Natural killer cell treated with Interleukin-12 subunit alpha and Interleukin-12 subunit beta and Interleukin-15 and Interleukin-18, amount 100 ng/mL, for 72 hours (primary cell): ENCODE measurements around the gene ITIH3. TPM values are rescaled to one million over a fixed set of nuclear protein-coding genes. Genes with fewer than 3 reads are reported as not detected.

ENCODE experiments used
- ATAC-seq, 2 donors: fragments of 150-1000 bp; cut with Tn5 transposase in 1 of 2; sonication (Bioruptor Pico), chemical (Tn5 transposase) in 1 of 2; 2 replicates each; pipeline ENCODE4 v1.10.0; 2021
- DNase-seq: peaks from one replicate; pipeline ENCODE4 v3.0.0; 2022; ENCODE audit warnings: low spot score
- H3K27ac Mint-ChIP-seq, 2 donors: 1 replicate in 1 of 2; 2 replicates in 1 of 2; pipeline ENCODE4 v1.8.0; 2022; ENCODE audit warnings: mixed read lengths in 2 of 2, mild to moderate bottlenecking in 1 of 2, moderate library complexity in 1 of 2
- H3K27me3 Mint-ChIP-seq, 2 donors: 1 replicate in 1 of 2; 2 replicates in 1 of 2; pipeline ENCODE4 v1.8.0; 2022; ENCODE audit warnings: mixed read lengths in 2 of 2
- H3K36me3 Mint-ChIP-seq: one replicate; pipeline ENCODE4 v1.8.0; 2022; ENCODE audit warnings: mixed read lengths
- H3K4me1 Mint-ChIP-seq, 2 donors: 1 replicate in 1 of 2; 2 replicates in 1 of 2; pipeline ENCODE4 v1.8.0; 2022; ENCODE audit warnings: low read depth in 2 of 2, mixed read lengths in 2 of 2, mild to moderate bottlenecking in 1 of 2
- H3K4me3 Mint-ChIP-seq: one replicate; pipeline ENCODE4 v1.8.0; 2022; ENCODE audit warnings: mixed read lengths
- H3K9me3 Mint-ChIP-seq: 2 replicates; pipeline ENCODE4 v1.8.0; 2022; ENCODE audit warnings: mixed read lengths
- total RNA-seq, 2 donors: library from RNA; stranded (reverse); gene quantifications; one replicate each; pipeline ENCODE4 v1.2.3, GENCODE V29; 2022

Gene ITIH3
- total RNA-seq, 2 donors from 2014 or later = not detected

DNA sequence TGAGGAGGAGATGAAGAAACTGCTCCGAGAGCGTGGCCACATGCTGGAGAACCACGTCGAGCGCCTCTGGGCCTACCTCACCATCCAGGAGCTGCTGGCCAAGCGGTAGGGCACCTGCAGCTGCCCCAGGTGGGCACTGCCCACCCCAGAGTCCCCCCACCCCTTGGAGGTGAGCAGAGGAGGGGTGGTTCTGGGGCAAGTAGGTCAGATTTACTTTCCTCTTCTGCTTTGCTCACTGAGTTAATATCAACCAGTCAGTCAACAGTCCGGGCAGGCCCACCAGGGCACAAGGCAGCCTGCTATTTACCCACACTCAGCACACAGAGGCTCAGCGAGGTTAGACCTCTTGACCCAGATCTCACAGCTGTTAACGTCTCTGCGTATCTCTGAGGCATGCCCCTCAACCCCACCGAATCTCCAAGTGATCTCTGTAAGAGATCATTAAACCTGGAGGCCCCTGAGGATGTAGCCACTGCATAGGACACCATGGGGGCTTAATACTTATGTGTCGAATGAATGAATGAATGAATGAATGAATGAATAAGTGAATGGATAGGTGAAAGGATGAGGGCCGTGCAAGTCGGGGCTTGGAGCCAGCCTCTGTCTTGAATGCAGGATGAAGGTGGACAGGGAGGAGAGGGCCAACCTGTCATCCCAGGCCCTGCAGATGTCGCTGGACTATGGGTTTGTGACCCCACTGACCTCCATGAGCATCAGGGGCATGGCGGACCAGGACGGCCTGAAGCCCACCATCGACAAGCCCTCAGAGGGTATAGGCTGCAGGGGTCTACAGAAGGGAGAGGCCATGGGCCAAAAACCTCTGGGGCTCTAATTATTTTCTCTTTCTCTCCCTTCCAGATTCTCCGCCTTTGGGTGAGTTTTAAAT lies 8.0 kb upstream of the ITIH3 start:
- H3K27me3 Mint-ChIP-seq = no peaks in the 10 kb centered on the region
- H3K4me1 Mint-ChIP-seq = peaks cover 4 to 6% of the 10 kb centered on the region in 2 donors
- no peaks in the 10 kb centered on the region for H3K36me3 Mint-ChIP-seq
- H3K9me3 Mint-ChIP-seq = no peaks in the 10 kb centered on the region
- H3K27ac Mint-ChIP-seq = no peak overlapping the region
- peak; percentile 29 for DNase-seq
- H3K4me3 Mint-ChIP-seq = no peak overlapping the region
- no peak for ATAC-seq

DNA sequence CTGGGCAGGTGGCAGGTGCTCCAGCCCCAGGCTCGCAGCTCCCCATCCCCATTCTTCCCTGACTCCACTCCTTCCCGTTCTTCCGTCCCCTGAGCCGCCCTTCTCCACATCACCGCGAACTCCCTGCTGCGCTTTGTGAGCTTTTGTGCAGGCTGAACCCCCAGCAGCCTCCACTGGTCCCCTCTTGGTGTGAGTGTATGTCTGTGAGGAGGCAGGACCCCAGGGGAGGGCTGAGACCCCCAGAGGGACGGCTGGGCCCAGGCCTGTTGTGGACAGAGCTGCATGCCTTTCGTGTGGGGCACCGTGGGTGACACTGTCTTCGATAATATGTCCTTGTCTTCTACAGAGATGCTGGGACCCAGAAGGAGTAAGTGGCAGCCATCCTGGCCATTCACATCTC lies 7.3 kb upstream of the ITIH3 start:
- Mint-ChIP-seq H3K4me1 (no peaks in the 10 kb centered on the region), H3K36me3 (no peaks in the 10 kb centered on the region), H3K9me3 (no peaks in the 10 kb centered on the region), H3K27ac (no peak overlapping the region), H3K27me3 (no peaks in the 10 kb centered on the region), H3K4me3 (no peak overlapping the region)
- ATAC-seq (no peak), DNase-seq (peak; percentile 41)

DNA sequence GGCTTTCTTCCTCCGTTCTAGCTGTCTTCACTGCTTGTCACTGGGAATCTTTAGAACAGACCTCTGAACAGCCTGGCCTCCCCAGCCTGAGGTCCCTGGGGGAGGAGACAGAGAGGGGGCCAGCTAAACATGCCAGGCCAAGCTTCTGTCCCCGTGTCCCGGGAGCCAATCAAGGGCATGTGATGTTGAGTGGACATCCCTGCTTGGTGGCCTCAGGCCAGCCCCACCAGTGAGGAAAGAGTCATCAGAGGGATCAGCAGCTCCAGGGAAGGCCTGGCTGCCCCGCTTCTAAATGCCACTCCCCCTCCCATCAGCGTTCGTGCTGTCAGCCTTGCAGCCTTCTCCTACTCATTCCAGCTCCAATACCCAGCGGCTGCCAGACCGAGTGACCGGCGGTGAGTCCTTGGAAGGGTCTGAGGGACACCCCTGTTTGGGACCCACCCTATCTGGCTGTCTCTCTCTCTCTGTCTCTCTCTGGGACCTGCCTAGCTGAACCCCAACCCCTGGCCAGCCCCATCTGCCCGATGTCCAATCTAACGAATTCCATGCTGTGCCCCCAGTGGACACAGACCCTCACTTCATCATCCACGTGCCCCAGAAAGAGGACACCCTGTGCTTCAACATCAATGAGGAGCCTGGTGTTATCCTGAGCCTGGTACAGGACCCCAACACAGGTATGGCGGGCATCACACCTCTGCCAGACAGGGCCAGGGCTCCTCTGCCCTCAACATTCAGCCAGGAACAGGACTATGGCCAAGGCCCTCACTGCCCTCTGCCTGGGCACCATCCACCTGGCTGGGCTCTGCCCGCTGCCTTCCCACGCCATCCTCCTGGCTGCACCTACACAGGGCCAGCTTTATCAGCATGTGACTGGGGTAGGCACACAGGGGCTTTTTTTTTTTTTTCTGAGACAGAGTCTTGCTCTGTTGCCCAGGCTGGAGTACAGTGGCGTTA lies 6.6 kb upstream of the ITIH3 start:
- Mint-ChIP-seq H3K27me3 (no peaks in the 10 kb centered on the region), H3K4me3 (no peak overlapping the region), H3K27ac (no peak overlapping the region), H3K36me3 (no peaks in the 10 kb centered on the region), H3K9me3 (no peaks in the 10 kb centered on the region), H3K4me1 (no peaks in the 10 kb centered on the region)
- ATAC-seq = no peak
- DNase-seq = peak; percentile 40

GRCh38 chr3:52788890-52789745 lies 5.5 kb upstream of the ITIH3 start:
- Mint-ChIP-seq H3K4me3 (no peak overlapping the region), H3K27ac (no peak overlapping the region), H3K4me1 (no peaks in the 10 kb centered on the region), H3K36me3 (no peaks in the 10 kb centered on the region), H3K27me3 (no peaks in the 10 kb centered on the region), H3K9me3 (no peaks in the 10 kb centered on the region)
- DNase-seq (peak; percentile 8), ATAC-seq (no peak)

DNA sequence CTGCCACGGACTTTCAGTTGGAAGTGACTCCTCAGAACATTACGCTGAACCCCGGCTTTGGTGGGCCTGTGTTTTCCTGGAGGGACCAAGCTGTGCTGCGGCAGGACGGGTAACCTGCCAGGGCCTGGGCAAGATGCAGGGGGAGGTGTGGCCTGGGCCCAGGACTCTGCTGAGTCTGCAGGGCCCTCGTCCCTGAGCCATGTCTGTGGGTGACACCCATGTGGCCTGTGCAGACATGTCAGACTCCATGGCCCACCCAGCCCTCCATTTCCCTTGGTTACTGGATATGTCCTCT lies 4.9 kb upstream of the ITIH3 start:
- ATAC-seq = no peak
- peak; percentile 34 for DNase-seq
- H3K27me3 Mint-ChIP-seq = no peaks in the 10 kb centered on the region
- H3K4me3 Mint-ChIP-seq = no peak overlapping the region
- no peak overlapping the region for H3K27ac Mint-ChIP-seq
- H3K9me3 Mint-ChIP-seq = no peaks in the 10 kb centered on the region
- H3K36me3 Mint-ChIP-seq = no peaks in the 10 kb centered on the region
- H3K4me1 Mint-ChIP-seq = no peaks in the 10 kb centered on the region

DNA sequence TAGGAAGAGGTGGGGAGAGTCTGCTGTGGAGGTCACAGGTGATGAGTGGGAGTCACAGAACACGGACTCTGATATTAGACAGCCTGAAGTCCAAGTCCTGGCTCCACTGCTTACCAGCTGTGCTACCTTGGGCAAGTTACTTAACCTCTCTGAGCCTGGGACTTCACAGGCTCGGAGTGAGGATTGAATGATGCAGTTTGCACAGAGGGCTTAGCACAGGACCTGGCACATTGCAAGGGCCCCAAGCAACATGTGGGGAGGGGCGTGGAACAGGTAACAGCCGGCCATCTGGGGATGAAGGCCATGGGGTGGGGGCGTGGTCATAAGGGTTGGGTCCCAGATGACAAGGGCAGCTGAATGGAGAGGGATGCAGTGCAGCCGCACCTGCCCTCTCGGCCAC lies 4.3 kb upstream of the ITIH3 start:
- H3K27ac Mint-ChIP-seq = no peak overlapping the region

DNA sequence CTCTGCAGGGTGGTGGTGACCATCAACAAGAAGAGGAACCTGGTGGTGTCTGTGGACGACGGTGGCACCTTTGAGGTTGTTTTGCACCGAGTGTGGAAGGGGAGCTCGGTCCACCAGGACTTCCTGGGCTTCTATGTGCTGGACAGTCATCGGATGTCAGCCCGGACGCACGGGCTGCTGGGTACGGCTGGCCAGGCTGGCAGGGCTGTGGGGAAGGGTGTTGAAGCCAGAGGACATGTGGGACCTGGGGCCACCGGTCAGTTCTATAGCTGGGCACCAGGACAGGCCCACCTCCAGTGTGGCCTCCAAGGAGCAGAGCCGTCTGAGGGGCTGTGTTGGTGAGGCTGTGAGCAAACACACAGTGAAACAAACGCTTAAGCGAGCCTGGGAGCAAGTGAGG lies 3.9 kb upstream of the ITIH3 start:
- ATAC-seq (no peak), DNase-seq (peak; percentile 49)
- Mint-ChIP-seq H3K4me1 (no peaks in the 10 kb centered on the region), H3K36me3 (no peaks in the 10 kb centered on the region), H3K27me3 (no peaks in the 10 kb centered on the region), H3K9me3 (no peaks in the 10 kb centered on the region), H3K27ac (no peak overlapping the region), H3K4me3 (no peak overlapping the region)

More for the DNA sequence above, 4.3 kb upstream of the ITIH3 start:
- Mint-ChIP-seq H3K4me3 (no peak overlapping the region), H3K36me3 (no peaks in the 10 kb centered on the region), H3K9me3 (no peaks in the 10 kb centered on the region), H3K27me3 (no peaks in the 10 kb centered on the region), H3K4me1 (no peaks in the 10 kb centered on the region)
- ATAC-seq (no peak), DNase-seq (peak; percentile 32)

DNA sequence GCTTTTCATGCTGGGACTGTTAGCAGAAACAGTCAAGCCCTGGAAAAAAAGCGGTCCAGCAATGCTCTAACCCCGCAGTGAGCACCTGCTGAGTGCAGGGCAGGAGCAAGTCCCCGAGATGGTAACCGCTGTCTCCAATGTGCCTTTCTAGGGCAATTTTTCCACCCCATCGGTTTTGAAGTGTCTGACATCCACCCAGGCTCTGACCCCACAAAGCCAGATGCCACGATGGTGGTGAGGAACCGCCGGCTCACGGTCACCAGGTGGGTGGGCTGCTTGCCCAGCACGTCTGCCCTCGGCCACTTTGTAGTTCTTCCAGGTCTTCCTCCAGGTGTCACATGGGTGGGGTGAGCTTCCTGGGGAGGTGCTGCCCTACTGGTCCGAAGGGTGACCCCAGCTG lies 3.2 kb upstream of the ITIH3 start:
- H3K27ac Mint-ChIP-seq = no peak overlapping the region
- peak; percentile 32 for DNase-seq
- no peak overlapping the region for H3K4me3 Mint-ChIP-seq
- ATAC-seq = no peak
- H3K36me3 Mint-ChIP-seq = no peaks in the 10 kb centered on the region
- no peaks in the 10 kb centered on the region for H3K27me3 Mint-ChIP-seq
- H3K9me3 Mint-ChIP-seq = no peaks in the 10 kb centered on the region
- H3K4me1 Mint-ChIP-seq = no peaks in the 10 kb centered on the region

GRCh38 chr3:52791928-52792327 lies 2.7 kb upstream of the ITIH3 start:
- DNase-seq (no peak), ATAC-seq (no peak)
- no peak overlapping the region for H3K27ac Mint-ChIP-seq
- no peaks in the 10 kb centered on the region for H3K36me3 Mint-ChIP-seq
- H3K9me3 Mint-ChIP-seq = no peaks in the 10 kb centered on the region
- no peak overlapping the region for H3K4me3 Mint-ChIP-seq
- H3K27me3 Mint-ChIP-seq = no peaks in the 10 kb centered on the region
- H3K4me1 Mint-ChIP-seq = no peaks in the 10 kb centered on the region

DNA sequence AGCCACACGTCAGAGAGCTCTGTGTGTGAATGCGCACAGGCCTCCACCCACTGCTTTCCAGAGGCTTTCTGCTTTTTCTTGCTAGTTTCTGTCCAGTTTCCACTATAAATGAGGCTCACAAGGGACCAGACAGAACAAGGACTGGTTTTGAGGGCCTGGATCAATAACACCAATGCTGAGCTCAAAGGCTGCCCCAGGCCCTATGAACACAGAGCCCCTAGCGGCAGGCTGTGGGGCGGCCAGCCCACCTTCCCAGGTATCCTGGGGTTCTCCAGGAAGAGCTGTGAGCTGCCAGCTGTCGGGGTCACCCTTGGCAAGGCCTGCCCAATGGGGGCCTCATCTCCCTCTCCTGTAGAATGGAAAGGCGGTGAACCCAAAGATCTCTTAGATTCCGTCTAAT lies 2.2 kb upstream of the ITIH3 start:
- H3K9me3 Mint-ChIP-seq = no peaks in the 10 kb centered on the region
- ATAC-seq (no peak), DNase-seq (no peak)
- H3K4me1 Mint-ChIP-seq = no peaks in the 10 kb centered on the region
- H3K27ac Mint-ChIP-seq = no peak overlapping the region
- H3K27me3 Mint-ChIP-seq = no peaks in the 10 kb centered on the region
- H3K4me3 Mint-ChIP-seq = no peak overlapping the region
- no peaks in the 10 kb centered on the region for H3K36me3 Mint-ChIP-seq

DNA sequence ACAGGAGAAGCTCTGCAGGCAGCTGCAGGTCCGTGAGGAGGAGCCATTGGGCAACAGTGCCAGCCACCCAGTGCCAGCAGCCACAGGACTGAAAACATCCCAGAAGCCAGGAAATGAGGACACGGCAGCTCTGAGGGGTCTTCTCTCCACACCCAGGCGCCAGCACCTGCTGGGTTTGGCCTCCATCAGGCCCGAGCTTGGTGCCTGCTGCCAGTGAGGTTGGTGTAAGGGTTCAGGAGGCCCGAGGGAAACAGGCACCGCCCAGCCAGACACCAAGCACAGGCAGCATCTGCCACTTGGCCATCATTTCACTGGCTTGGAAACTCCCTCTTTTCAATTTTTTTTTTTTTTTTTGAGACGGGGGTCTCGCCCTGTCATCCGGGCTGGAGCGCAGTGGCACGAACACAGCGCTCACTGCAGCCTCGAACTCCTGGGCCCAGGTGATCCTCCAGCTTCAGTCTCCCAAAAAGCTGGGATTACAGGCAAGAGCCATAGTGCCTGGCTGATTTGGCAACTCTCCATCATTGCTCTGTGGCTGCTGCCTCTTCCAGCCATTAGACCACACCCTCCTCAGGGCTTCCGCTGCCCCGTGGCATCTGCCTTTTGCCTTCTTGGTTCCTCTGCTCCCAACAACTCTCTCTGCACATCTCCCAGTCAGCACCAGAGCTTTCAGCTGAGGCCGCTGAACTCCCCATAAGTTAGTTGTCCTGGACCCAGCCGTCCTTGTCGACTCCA lies 1.5 kb upstream of the ITIH3 start:
- no peaks in the 10 kb centered on the region for H3K36me3 Mint-ChIP-seq
- H3K27ac Mint-ChIP-seq = no peak overlapping the region
- H3K4me3 Mint-ChIP-seq = no peak overlapping the region
- no peak for ATAC-seq
- no peaks in the 10 kb centered on the region for H3K9me3 Mint-ChIP-seq
- no peak for DNase-seq
- no peaks in the 10 kb centered on the region for H3K27me3 Mint-ChIP-seq
- no peaks in the 10 kb centered on the region for H3K4me1 Mint-ChIP-seq

- Mint-ChIP-seq H3K4me3 (no peak overlapping the region), H3K4me1 (no peaks in the 10 kb centered on the region), H3K36me3 (no peaks in the 10 kb centered on the region), H3K9me3 (no peaks in the 10 kb centered on the region), H3K27me3 (no peaks in the 10 kb centered on the region), H3K27ac (no peak overlapping the region)
- DNase-seq (no peak), ATAC-seq (no peak)
Measured at GRCh38 chr3:52793702-52794611, 639 bp upstream of the ITIH3 start.
